CD4-positive, alpha-beta T cell treated with Interleukin-15 for 4 hours (primary cell): Measurements from ENCODE around the gene CROCC2.

Source experiments
- DNase-seq: peaks from one replicate; pipeline ENCODE4 v3.0.0-alpha.2; 2020; ENCODE audit warnings: low spot score

The CROCC2 gene

GRCh38 chr2:240999873-241000541 is 93.9 kb downstream of the CROCC2 start:
- no peak for DNase-seq

- DNase-seq: no peak
These were observed 94.7 kb downstream of the CROCC2 start for GRCh38 chr2:241000831-241001321.

- DNase-seq: no peak
These were observed 95.5 kb downstream of the CROCC2 start for GRCh38 chr2:241001413-241002274.

GRCh38 chr2:241002275-241003046 is 96.3 kb downstream of the CROCC2 start:
- DNase-seq: no peak

GRCh38 chr2:241003047-241003360 is 96.9 kb downstream of the CROCC2 start:
- DNase-seq: no peak

- DNase-seq: no peak
These were observed 97.2 kb downstream of the CROCC2 start for GRCh38 chr2:241003369-241003768.

GRCh38 chr2:241003830-241004564 is 97.9 kb downstream of the CROCC2 start:
- DNase-seq: no peak

GRCh38 chr2:241005569-241005968 is 99.4 kb downstream of the CROCC2 start:
- DNase-seq: no peak

GRCh38 chr2:241006412-241006811 is 100.3 kb downstream of the CROCC2 start:
- no peak for DNase-seq

GRCh38 chr2:241007111-241007510 is 101.0 kb downstream of the CROCC2 start:
- DNase-seq: no peak

GRCh38 chr2:241007880-241008710 is 102.0 kb downstream of the CROCC2 start:
- DNase-seq: no peak

GRCh38 chr2:241008711-241009121 is 102.6 kb downstream of the CROCC2 start:
- DNase-seq: no peak

- no peak for DNase-seq
These were observed 103.1 kb downstream of the CROCC2 start for GRCh38 chr2:241009191-241009590.

GRCh38 chr2:241009601-241010530 is 103.7 kb downstream of the CROCC2 start:
- peak; percentile 4 for DNase-seq

- no peak for DNase-seq
These were observed 104.6 kb downstream of the CROCC2 start for GRCh38 chr2:241010531-241011295.

GRCh38 chr2:241011296-241011600 is 105.1 kb downstream of the CROCC2 start:
- no peak for DNase-seq

- no peak for DNase-seq
These were observed 105.8 kb downstream of the CROCC2 start for GRCh38 chr2:241011751-241012510.

GRCh38 chr2:241014224-241014623 is 108.1 kb downstream of the CROCC2 start:
- DNase-seq: no peak

GRCh38 chr2:241014764-241015163 is 108.6 kb downstream of the CROCC2 start:
- no peak for DNase-seq
